ENCODE results near the gene SHC3. TPM values are rescaled to one million over a fixed set of nuclear protein-coding genes. Genes with fewer than 3 reads are reported as not detected.

The SHC3 gene
- total RNA-seq, 2 experiments from 2014 or later, result not detected

GRCh38 chr9:89024727-89025126 is 153.9 kb downstream of the SHC3 start:
- CTCF ChIA-PET, result no interaction called here
- Mint-ChIP-seq H3K9me3 (ENCODE audit: low read depth) (peaks cover 4% of the 10 kb centered on the region), H3K4me3 (no peak overlapping the region), H3K36me3 (no peaks in the 10 kb centered on the region), H3K27ac (no peak overlapping the region), H3K4me1 (no peaks in the 10 kb centered on the region), H3K27me3 (peaks cover 6% of the 10 kb centered on the region)
- ATAC-seq, result no peak
- DNase-seq, result no peak

DNA sequence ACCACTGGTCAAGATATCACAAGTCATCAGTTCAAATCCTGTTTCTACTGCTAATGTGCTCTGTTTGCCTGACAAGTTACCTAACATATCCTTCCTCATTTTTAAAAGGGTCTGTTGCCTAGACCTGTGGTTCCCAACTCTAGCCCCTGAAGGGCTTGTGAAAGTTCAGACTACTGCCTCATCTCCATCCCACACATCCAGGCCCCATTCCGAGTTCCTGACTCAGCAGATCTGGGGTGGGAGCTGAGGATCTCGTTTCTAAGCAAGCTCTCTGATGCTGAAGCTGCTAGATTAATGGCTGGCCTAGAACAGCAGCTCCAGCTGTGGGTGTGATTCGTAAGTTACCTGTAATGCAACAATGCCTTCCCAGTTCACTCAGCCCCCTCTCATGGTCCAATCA is 154.9 kb downstream of the SHC3 start:
- Mint-ChIP-seq H3K4me1 (no peaks in the 10 kb centered on the region), H3K36me3 (no peaks in the 10 kb centered on the region), H3K4me3 (no peak overlapping the region), H3K27me3 (peaks cover 2% of the 10 kb centered on the region), H3K27ac (no peak overlapping the region), H3K9me3 (ENCODE audit: low read depth) (no peaks in the 10 kb centered on the region)
- ATAC-seq, result no peak
- no peak for DNase-seq
- CTCF ChIA-PET, result no interaction called here

DNA sequence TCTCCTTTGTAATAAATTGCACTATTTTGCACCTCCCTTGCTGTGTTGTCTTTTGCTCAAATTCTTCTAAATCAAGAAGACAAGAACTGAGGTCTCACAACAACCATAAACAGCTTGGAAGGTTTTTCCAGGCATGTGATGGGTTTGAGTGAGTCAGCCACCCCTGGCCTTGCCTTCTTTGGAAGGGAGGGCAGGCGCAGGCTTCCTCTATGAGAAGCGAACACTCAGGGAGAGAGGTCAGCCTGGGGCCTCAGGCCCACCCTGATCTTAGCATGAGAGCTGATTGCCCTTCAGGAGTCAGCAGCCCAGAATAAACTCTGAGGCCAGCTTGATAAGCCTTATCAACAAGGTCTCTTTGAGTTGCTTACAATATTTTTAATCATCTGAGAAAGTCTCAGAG is 155.7 kb downstream of the SHC3 start:
- no peak overlapping the region for H3K4me3 Mint-ChIP-seq
- H3K4me1 Mint-ChIP-seq, result no peaks in the 10 kb centered on the region
- no peak overlapping the region for H3K27ac Mint-ChIP-seq
- peaks cover 6% of the 10 kb centered on the region for H3K27me3 Mint-ChIP-seq
- H3K36me3 Mint-ChIP-seq, result no peaks in the 10 kb centered on the region
- CTCF ChIA-PET, result no interaction called here
- no peak for DNase-seq
- no peaks in the 10 kb centered on the region for H3K9me3 Mint-ChIP-seq (ENCODE audit: low read depth)
- ATAC-seq, result no peak

DNA sequence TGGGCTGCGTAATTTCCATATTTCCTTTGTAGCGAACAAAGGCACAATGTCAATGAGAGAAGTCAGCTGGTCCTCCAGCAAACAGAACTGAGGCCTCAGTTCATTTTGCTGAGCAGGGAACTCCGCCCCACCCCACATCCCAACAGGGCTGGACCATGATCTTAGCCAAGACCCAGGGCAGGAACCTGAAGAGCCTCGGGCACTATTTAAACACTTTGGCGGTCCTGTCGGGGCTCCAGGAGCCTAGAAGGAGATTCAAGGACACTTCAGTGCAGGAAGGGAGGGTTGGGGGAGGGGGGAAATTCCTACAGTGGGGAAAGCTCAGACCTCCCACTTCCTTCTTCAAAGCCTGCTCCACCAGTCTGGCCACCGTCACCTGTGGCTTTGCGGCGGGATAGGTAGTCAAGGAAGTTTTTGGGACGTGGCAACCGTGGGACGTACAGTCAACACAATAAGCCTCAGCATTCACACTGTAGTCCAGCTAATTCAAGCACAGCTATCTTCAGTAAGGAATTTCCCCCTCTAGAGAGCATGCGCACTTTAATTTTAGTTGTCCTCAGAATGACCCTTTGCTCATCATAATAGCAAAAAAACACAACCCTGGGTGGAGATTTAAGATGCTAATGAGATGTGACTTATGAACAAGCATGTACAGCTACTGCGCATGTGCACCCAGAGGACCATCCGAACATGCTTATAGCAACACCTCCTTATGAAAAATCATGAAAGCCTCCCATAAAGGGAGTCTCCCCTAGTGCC is 156.4 kb downstream of the SHC3 start:
- Mint-ChIP-seq H3K9me3 (ENCODE audit: low read depth) (no peaks in the 10 kb centered on the region), H3K4me1 (no peaks in the 10 kb centered on the region)
- no peak for ATAC-seq

GRCh38 chr9:89021154-89021803 is 157.3 kb downstream of the SHC3 start:
- CTCF ChIA-PET, result no interaction called here
- Mint-ChIP-seq H3K27me3 (peaks cover 9% of the 10 kb centered on the region), H3K27ac (no peak overlapping the region), H3K9me3 (ENCODE audit: low read depth) (no peaks in the 10 kb centered on the region), H3K4me1 (no peaks in the 10 kb centered on the region), H3K36me3 (no peaks in the 10 kb centered on the region), H3K4me3 (no peak overlapping the region)
- ATAC-seq (no peak), DNase-seq (no peak)

More for the DNA sequence above, 156.4 kb downstream of the SHC3 start:
- no peaks in the 10 kb centered on the region for H3K36me3 Mint-ChIP-seq
- CTCF ChIA-PET, result no interaction called here
- H3K27me3 Mint-ChIP-seq, result peaks cover 7% of the 10 kb centered on the region
- H3K4me3 Mint-ChIP-seq, result no peak overlapping the region
- no peak for DNase-seq
- no peak overlapping the region for H3K27ac Mint-ChIP-seq

DNA sequence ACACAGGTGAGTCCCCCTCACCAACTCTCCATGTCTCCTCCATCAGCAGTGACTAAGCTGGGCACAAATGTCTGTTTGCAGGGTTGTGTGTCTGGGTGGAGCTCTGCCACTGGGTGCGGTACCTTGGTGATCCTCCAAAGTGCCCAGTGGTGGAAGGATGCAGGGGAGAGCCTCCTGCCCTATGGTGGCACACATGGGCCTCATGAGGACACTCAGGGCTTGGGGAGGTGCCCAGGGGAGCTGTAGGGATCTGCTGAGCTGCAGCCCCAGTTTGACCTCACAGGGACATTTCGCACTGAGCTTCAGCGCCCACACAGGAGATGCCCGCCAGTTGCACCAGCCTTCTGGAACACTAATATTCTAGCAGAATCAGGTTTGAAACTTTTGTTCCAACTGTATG is 157.9 kb downstream of the SHC3 start:
- no peak overlapping the region for H3K27ac Mint-ChIP-seq
- CTCF ChIA-PET, result no interaction called here
- no peaks in the 10 kb centered on the region for H3K9me3 Mint-ChIP-seq (ENCODE audit: low read depth)
- H3K4me1 Mint-ChIP-seq, result no peaks in the 10 kb centered on the region
- H3K4me3 Mint-ChIP-seq, result no peak overlapping the region
- H3K36me3 Mint-ChIP-seq, result no peaks in the 10 kb centered on the region
- no peak for ATAC-seq
- DNase-seq, result no peak
- peaks cover 10% of the 10 kb centered on the region for H3K27me3 Mint-ChIP-seq

DNA sequence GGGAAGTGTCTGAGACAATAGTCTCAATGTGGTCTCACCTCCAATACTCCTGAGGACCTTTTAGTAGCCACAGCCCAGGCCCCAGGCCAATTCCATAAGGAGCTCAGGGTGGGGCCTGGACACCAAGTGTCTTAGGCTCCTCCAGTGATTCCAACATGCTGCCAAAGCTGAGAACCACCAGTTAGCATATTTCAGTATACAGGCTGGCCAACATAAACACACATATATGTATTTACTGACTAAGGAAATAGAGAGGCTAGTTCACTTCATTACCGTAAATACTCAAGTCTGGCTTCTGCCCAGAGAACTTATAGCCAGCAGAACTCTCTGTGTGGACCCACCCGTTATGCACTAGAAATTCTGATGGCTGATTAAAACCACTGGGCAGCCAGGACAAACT is 163.3 kb downstream of the SHC3 start:
- no peak overlapping the region for H3K4me3 Mint-ChIP-seq
- H3K4me1 Mint-ChIP-seq, result no peaks in the 10 kb centered on the region
- H3K27me3 Mint-ChIP-seq, result peaks cover 15% of the 10 kb centered on the region
- no peak overlapping the region for H3K27ac Mint-ChIP-seq
- ATAC-seq (no peak), DNase-seq (no peak)
- CTCF ChIA-PET, result no interaction called here
- H3K36me3 Mint-ChIP-seq, result no peaks in the 10 kb centered on the region
- no peaks in the 10 kb centered on the region for H3K9me3 Mint-ChIP-seq (ENCODE audit: low read depth)

DNA sequence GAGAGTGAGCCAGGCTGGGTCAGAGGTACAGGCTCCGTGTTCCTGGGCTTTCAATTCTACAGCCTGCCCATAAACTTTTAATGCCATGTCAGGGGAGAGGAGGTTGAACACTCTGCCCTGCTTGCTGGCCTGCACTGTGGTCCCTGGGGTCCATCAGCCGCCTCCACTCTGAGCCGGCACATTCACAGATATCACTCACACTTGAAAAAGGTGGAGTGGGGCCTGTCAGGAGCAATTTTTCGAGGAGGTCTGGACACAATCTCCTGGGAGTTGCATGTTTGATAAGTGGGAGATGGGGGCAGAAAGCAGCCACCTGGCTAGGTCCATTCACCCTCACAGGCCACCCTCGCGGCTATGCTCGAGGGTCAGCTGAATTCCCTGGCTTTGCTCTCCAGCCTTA is 164.5 kb downstream of the SHC3 start:
- Mint-ChIP-seq H3K36me3 (no peaks in the 10 kb centered on the region), H3K9me3 (ENCODE audit: low read depth) (no peaks in the 10 kb centered on the region), H3K27ac (no peak overlapping the region), H3K4me3 (no peak overlapping the region), H3K4me1 (no peaks in the 10 kb centered on the region), H3K27me3 (peaks cover 15% of the 10 kb centered on the region)
- no peak for DNase-seq
- ATAC-seq, result no peak
- CTCF ChIA-PET, result no interaction called here

GRCh38 chr9:89013660-89014059 is 165.0 kb downstream of the SHC3 start:
- peaks cover 15% of the 10 kb centered on the region for H3K27me3 Mint-ChIP-seq
- H3K9me3 Mint-ChIP-seq (ENCODE audit: low read depth), result no peaks in the 10 kb centered on the region
- no peak overlapping the region for H3K27ac Mint-ChIP-seq
- H3K4me1 Mint-ChIP-seq, result no peaks in the 10 kb centered on the region
- CTCF ChIA-PET, result no interaction called here
- H3K4me3 Mint-ChIP-seq, result no peak overlapping the region
- no peak for DNase-seq
- no peaks in the 10 kb centered on the region for H3K36me3 Mint-ChIP-seq
- no peak for ATAC-seq

- CTCF ChIA-PET, result no interaction called here
- H3K27ac Mint-ChIP-seq, result no peak overlapping the region
- no peak for ATAC-seq
Observed at GRCh38 chr9:89012294-89013042, 166.2 kb downstream of the SHC3 start.

GRCh38 chr9:89011683-89012082 is 166.9 kb downstream of the SHC3 start:
- H3K4me3 Mint-ChIP-seq, result no peak overlapping the region
- no peak for DNase-seq
- no peaks in the 10 kb centered on the region for H3K9me3 Mint-ChIP-seq (ENCODE audit: low read depth)
- no peaks in the 10 kb centered on the region for H3K36me3 Mint-ChIP-seq
- CTCF ChIA-PET, result interaction anchor here (1.3 kb wide), 1 partner anchor 11 kb away, joined by 4 read pairs; no protein-coding TSS in a partner anchor
- ATAC-seq, result no peak
- no peak overlapping the region for H3K27ac Mint-ChIP-seq
- H3K4me1 Mint-ChIP-seq, result no peaks in the 10 kb centered on the region
- peaks cover 6% of the 10 kb centered on the region for H3K27me3 Mint-ChIP-seq

More at GRCh38 chr9:89012294-89013042, 166.2 kb downstream of the SHC3 start:
- H3K27me3 Mint-ChIP-seq, result peaks cover 12% of the 10 kb centered on the region
- no peaks in the 10 kb centered on the region for H3K4me1 Mint-ChIP-seq
- no peaks in the 10 kb centered on the region for H3K36me3 Mint-ChIP-seq
- H3K4me3 Mint-ChIP-seq, result no peak overlapping the region
- DNase-seq, result no peak
- no peaks in the 10 kb centered on the region for H3K9me3 Mint-ChIP-seq (ENCODE audit: low read depth)

GRCh38 chr9:89010526-89011111 is 168.0 kb downstream of the SHC3 start:
- CTCF ChIA-PET, result interaction anchor here (1.3 kb wide), 1 partner anchor 10 kb away, joined by 4 read pairs; no protein-coding TSS in a partner anchor
- no peak for DNase-seq
- Mint-ChIP-seq H3K27me3 (peaks cover 7% of the 10 kb centered on the region), H3K36me3 (no peaks in the 10 kb centered on the region), H3K9me3 (ENCODE audit: low read depth) (no peaks in the 10 kb centered on the region), H3K4me1 (no peaks in the 10 kb centered on the region), H3K27ac (no peak overlapping the region), H3K4me3 (no peak overlapping the region)
- no peak for ATAC-seq

- Mint-ChIP-seq H3K4me3 (no peak overlapping the region), H3K27ac (no peak overlapping the region), H3K36me3 (no peaks in the 10 kb centered on the region), H3K27me3 (peaks cover 7% of the 10 kb centered on the region), H3K4me1 (no peaks in the 10 kb centered on the region), H3K9me3 (ENCODE audit: low read depth) (no peaks in the 10 kb centered on the region)
- CTCF ChIA-PET, result no interaction called here
- DNase-seq, result no peak
- ATAC-seq, result no peak
Observed at GRCh38 chr9:89010056-89010455, 168.6 kb downstream of the SHC3 start.

DNA sequence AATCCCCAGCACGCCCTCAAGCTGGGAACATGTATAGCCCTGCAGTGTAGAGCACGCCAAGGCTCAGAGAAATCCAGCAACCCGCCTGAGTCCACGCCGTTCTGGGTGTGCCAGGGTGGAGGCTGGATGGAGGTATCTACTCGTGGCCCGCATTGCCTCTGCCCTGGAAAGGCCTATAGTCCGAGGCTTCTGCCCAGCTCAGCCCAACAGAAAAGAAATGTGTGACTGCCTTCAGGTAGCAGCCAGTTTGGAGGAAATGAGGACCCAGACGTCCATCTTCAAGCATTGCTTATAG is 169.1 kb downstream of the SHC3 start:
- DNase-seq, result no peak
- peaks cover 9% of the 10 kb centered on the region for H3K27me3 Mint-ChIP-seq
- no peak overlapping the region for H3K4me3 Mint-ChIP-seq
- no peak for ATAC-seq
- H3K9me3 Mint-ChIP-seq (ENCODE audit: low read depth), result no peaks in the 10 kb centered on the region
- H3K4me1 Mint-ChIP-seq, result no peaks in the 10 kb centered on the region
- H3K36me3 Mint-ChIP-seq, result no peaks in the 10 kb centered on the region
- CTCF ChIA-PET, result no interaction called here
- no peak overlapping the region for H3K27ac Mint-ChIP-seq

All from activated CD8-positive, alpha-beta memory T cell treated with anti-CD3 and anti-CD28 coated beads, Interleukin-2, amount 10 ng/mL, durations not matched to agents 7 days and 5 days (primary cell).